ENCODE measurements around the gene FOSL1. TPM values are rescaled to one million over a fixed set of nuclear protein-coding genes. Genes with fewer than 3 reads are reported as not detected.

The FOSL1 gene
- total and polyA plus RNA-seq, 2 of the 13 experiments (the other 11 are each of a cell fraction or from before 2014, with no cell fraction given) = 4.0 to 4.1 TPM

GRCh38 chr11:65860278-65861164, 39.7 kb downstream of the FOSL1 start, which contains the start of gene MUS81 (continued):
- TF ChIP-seq HOXA9 (CRISPR knock-in tag; IDR thresholded peaks at IDR 0.05; ENCODE audit: borderline replicate concordance) = peak; percentile 80; the same call in 1 of the 2 replicates

GRCh38 chr11:65859812-65860277, 40.3 kb downstream of the FOSL1 start:
- DNase-seq (ENCODE audit: low spot score) = no peak
- no peaks in the 10 kb centered on the region; a peak in 1 of 5 replicates for H3K27me3 ChIP-seq (ENCODE audit: control insufficient read depth in 1 of 2, insufficient read depth in 2 of 2, low read length in 2 of 2)
- peaks cover 28% of the 10 kb centered on the region for H4K20me1 ChIP-seq (ENCODE audit: insufficient read depth, low read length)
- H3K4me1 ChIP-seq (ENCODE audit: insufficient read depth, low read length) = peaks cover 47% of the 10 kb centered on the region
- POLR2A ChIA-PET = interaction anchor here (0.6 to 5.4 kb wide), 30 partner anchors 10 to 1014 kb away, joined by 3 to 81 read pairs (median 4); partner anchors contain the start of genes AP5B1, BANF1, CCDC85B and EFEMP2
- intact Hi-C loops (cut with micrococcal nuclease; ENCODE audit: unreplicated experiment) = loop anchor here (2.0 kb wide), 1 partner anchor 29 kb away; the partner anchor contains the start of gene FIBP
- ATAC-seq = no peak
- in situ Hi-C loops (cut with HindIII; ENCODE audit: extremely low pct_ligation_motif_present, low pct_unique_long_range_greater_than_20kb) = loop anchor here (10.0 kb wide), 1 partner anchor 305 kb away; the partner anchor contains the start of gene LTBP3
- no peak overlapping the region for H2AFZ ChIP-seq (ENCODE audit: low read length)
- peaks cover 32% of the 10 kb centered on the region for H3K79me2 ChIP-seq (ENCODE audit: insufficient read depth, low read length)
- no peak for FAIRE-seq
- WGBS (ENCODE audit: low lambda C conversion rate) = 3% methylated on average over 16 of the region's 16 CpGs
- CTCF ChIA-PET (ENCODE audit: low intra/inter-chr PET ratio, low total read pairs) = interaction anchor here (0.9 to 1.9 kb wide), 4 partner anchors 25 to 149 kb away, joined by 3 to 7 read pairs (median 5); no protein-coding TSS in a partner anchor
- peak overlapping the region; percentile 90 for H3K27ac ChIP-seq (ENCODE audit: extremely low read length, insufficient read depth, low read length)
- no TSS peak for BruUV-seq (replicated peaks)
- H3K4me2 ChIP-seq (ENCODE audit: low read depth, low read length) = peak overlapping the region; percentile 100
- peak overlapping the region; percentile 89 for H3K9ac ChIP-seq (ENCODE audit: insufficient read depth, low read depth, low read length)
- peak overlapping the region; percentile 80 to 99 (median 89) for H3K4me3 ChIP-seq (replicated peaks in 1 of 3; ENCODE audit: insufficient read depth in 1 of 3, low read depth in 2 of 3, low read length in 3 of 3)
- H3K9me3 ChIP-seq (ENCODE audit: low read length) = no peaks in the 10 kb centered on the region
- H3K36me3 ChIP-seq (replicated peaks in 1 of 2; ENCODE audit: control insufficient read depth in 1 of 2, insufficient read depth in 2 of 2, low read length in 2 of 2) = peaks cover 19 to 44% of the 10 kb centered on the region in 2 experiments
- TF ChIP-seq ZNF343 (CRISPR knock-in tag; IDR thresholded peaks at IDR 0.05) (no peak), MTERF4 (CRISPR knock-in tag; IDR thresholded peaks at IDR 0.05) (0 out of 2 replicates have a peak, but pooled peaks have one; percentile 45), ZSCAN31 (CRISPR knock-in tag; IDR thresholded peaks at IDR 0.05; ENCODE audit: low read depth) (no peak), ZNF687 (CRISPR knock-in tag; IDR thresholded peaks at IDR 0.05) (peak; percentile 61), ELF4 (CRISPR knock-in tag; IDR thresholded peaks at IDR 0.05; ENCODE audit: borderline replicate concordance) (0 out of 2 replicates have a peak, but pooled peaks have one; percentile 63), POLR2G (IDR thresholded peaks at IDR 0.05; ENCODE audit: low read depth, low read length) (peak; percentile 13; the same call in 1 of the 2 replicates), ZNF619 (CRISPR knock-in tag; IDR thresholded peaks at IDR 0.05) (peak; percentile 75; the same call in 1 of the 2 replicates), EP300 (IDR thresholded peaks at IDR 0.05; ENCODE audit: low read depth in 2 of 2, low read length in 2 of 2) (peak in 1 of 2 experiments; percentile 74; a peak in 1 of 4 replicates), EP300 (CRISPR knock-in tag; IDR thresholded peaks at IDR 0.05; ENCODE audit: borderline replicate concordance) (no peak), CCAR2 (optimal IDR thresholded peaks at IDR 0.05; ENCODE audit: low read depth, low read length) (no peak), JUND (CRISPR knock-in tag; IDR thresholded peaks at IDR 0.05) (no peak)
